Neural cell (in vitro differentiated cells): ENCODE measurements around the gene LYPLA2.

Experiments used
- EP300 ChIP-seq: fragments of 450-650 bp; conservative IDR thresholded peaks from 2 replicates; pipeline ENCODE4 v1.6.1; 2014; ENCODE audit warnings: antibody characterized with exemption, mild to moderate bottlenecking, moderate library complexity; ENCODE audit not compliant: poor library complexity, severe bottlenecking
- EZH2 ChIP-seq: fragments of 200-600, 300-800 bp; shearing (Covaris generic), sonication (generic); IDR thresholded peaks from 2 replicates; pipeline ENCODE4 v1.6.1; 2014; ENCODE audit warnings: antibody characterized with exemption, low read length, borderline replicate concordance, mild to moderate bottlenecking; ENCODE audit not compliant: insufficient read depth, poor library complexity, severe bottlenecking
- MXI1 ChIP-seq: fragments of 450-650 bp; conservative IDR thresholded peaks from 2 replicates; pipeline ENCODE4 v1.6.1; 2014; ENCODE audit warnings: antibody characterized with exemption, mild to moderate bottlenecking; ENCODE audit not compliant: poor library complexity, severe bottlenecking
- POLR2AphosphoS5 ChIP-seq: IDR thresholded peaks from 2 replicates; pipeline ENCODE4 v1.6.1; 2012
- RAD21 ChIP-seq: fragments of 450-650 bp; conservative IDR thresholded peaks from 2 replicates; pipeline ENCODE4 v1.6.1; 2014; ENCODE audit warnings: antibody characterized with exemption, mild to moderate bottlenecking, moderate library complexity
- REST ChIP-seq: IDR thresholded peaks from 2 replicates; pipeline ENCODE4 v1.6.1; 2012; ENCODE audit warnings: borderline replicate concordance
- SMC3 ChIP-seq: fragments of 450-650 bp; conservative IDR thresholded peaks from 2 replicates; pipeline ENCODE4 v1.6.1; 2014; ENCODE audit warnings: antibody characterized with exemption, mild to moderate bottlenecking, moderate library complexity; ENCODE audit not compliant: poor library complexity
- TF ChIP-seq, protein P1 (sequence below): fragments of 450-650 bp; IDR thresholded peaks from 2 replicates; pipeline ENCODE4 v1.5.1; 2014; ENCODE audit warnings: antibody characterized with exemption, mild to moderate bottlenecking, moderate library complexity; ENCODE audit not compliant: poor library complexity, severe bottlenecking

- TF ChIP-seq RAD21 (peak; percentile 76), REST (no peak), EP300 (no peak), POLR2AphosphoS5 (no peak), EZH2 (no peak), MXI1 (peak; percentile 16), SMC3 (peak; percentile 79)
- TF ChIP-seq, protein P1, sequence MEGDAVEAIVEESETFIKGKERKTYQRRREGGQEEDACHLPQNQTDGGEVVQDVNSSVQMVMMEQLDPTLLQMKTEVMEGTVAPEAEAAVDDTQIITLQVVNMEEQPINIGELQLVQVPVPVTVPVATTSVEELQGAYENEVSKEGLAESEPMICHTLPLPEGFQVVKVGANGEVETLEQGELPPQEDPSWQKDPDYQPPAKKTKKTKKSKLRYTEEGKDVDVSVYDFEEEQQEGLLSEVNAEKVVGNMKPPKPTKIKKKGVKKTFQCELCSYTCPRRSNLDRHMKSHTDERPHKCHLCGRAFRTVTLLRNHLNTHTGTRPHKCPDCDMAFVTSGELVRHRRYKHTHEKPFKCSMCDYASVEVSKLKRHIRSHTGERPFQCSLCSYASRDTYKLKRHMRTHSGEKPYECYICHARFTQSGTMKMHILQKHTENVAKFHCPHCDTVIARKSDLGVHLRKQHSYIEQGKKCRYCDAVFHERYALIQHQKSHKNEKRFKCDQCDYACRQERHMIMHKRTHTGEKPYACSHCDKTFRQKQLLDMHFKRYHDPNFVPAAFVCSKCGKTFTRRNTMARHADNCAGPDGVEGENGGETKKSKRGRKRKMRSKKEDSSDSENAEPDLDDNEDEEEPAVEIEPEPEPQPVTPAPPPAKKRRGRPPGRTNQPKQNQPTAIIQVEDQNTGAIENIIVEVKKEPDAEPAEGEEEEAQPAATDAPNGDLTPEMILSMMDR: peak; percentile 90
These were observed 18.7 kb upstream of the LYPLA2 start for GRCh38 chr1:23772049-23772853.
